AG10803 (cell line): ENCODE results near the gene LYZL1.
"Not testable (repeated sequence)": the region's sequence is repeated elsewhere in the genome, so short reads cannot be mapped to it uniquely, and the experiment has no call there.

Experiments
- DNase-seq: peaks from one replicate; pipeline ENCODE4 v3.0.0; 2010; ENCODE audit warnings: low read depth
- H3K4me3 ChIP-seq: 2 replicates; pipeline ENCODE4 v1.5.1; 2011; ENCODE audit warnings: mild to moderate bottlenecking, low read length, control low read depth
- TF ChIP-seq, protein P1 (sequence below): conservative IDR thresholded peaks from 2 replicates; pipeline ENCODE4 v1.5.1; 2011; ENCODE audit warnings: mild to moderate bottlenecking, low read length, control low read depth, inconsistent platforms

Gene LYZL1

GRCh38 chr10:29353887-29354561 is 65.2 kb downstream of the LYZL1 start:
- TF ChIP-seq, protein P1, sequence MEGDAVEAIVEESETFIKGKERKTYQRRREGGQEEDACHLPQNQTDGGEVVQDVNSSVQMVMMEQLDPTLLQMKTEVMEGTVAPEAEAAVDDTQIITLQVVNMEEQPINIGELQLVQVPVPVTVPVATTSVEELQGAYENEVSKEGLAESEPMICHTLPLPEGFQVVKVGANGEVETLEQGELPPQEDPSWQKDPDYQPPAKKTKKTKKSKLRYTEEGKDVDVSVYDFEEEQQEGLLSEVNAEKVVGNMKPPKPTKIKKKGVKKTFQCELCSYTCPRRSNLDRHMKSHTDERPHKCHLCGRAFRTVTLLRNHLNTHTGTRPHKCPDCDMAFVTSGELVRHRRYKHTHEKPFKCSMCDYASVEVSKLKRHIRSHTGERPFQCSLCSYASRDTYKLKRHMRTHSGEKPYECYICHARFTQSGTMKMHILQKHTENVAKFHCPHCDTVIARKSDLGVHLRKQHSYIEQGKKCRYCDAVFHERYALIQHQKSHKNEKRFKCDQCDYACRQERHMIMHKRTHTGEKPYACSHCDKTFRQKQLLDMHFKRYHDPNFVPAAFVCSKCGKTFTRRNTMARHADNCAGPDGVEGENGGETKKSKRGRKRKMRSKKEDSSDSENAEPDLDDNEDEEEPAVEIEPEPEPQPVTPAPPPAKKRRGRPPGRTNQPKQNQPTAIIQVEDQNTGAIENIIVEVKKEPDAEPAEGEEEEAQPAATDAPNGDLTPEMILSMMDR, result no peak
- DNase-seq, result no peak
- H3K4me3 ChIP-seq, result no peak overlapping the region

- no peak overlapping the region for H3K4me3 ChIP-seq
- DNase-seq, result no peak
- TF ChIP-seq, protein P1, result no peak
These were observed 66.6 kb downstream of the LYZL1 start for GRCh38 chr10:29355411-29355991.

DNA sequence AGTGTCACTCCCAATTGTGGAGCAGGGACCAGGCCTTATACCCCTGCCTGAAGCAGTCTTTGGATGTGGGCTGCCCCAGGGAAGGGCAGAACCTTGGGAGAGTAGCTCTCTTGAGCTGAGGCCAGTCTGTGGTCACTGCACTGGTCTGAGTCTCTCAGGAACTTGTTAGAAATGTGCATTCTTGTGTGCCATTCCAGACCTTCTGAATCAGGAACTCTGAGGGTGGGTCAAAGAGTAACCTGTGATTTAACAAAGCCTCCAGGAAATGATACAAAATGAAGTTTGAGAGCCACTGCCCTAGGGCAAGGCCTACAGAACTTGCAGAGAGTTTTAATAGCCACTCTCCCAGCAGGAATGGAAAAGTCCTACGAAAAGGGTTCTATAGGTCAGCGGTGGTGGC is 68.1 kb downstream of the LYZL1 start:
- TF ChIP-seq, protein P1, result no peak

GRCh38 chr10:29358010-29358616 is 69.2 kb downstream of the LYZL1 start:
- TF ChIP-seq, protein P1, result no peak
- H3K4me3 ChIP-seq, result no peak overlapping the region
- DNase-seq, result no peak

More for the DNA sequence above, 68.1 kb downstream of the LYZL1 start:
- no peak for DNase-seq
- no peak overlapping the region for H3K4me3 ChIP-seq

- not testable (repeated sequence) for DNase-seq, H3K4me3 ChIP-seq
These were observed 71.5 kb downstream of the LYZL1 start for GRCh38 chr10:29360215-29360853.
